Activated T-cell treated with anti-CD3 and anti-CD28 coated beads for 48 hours (primary cell): Measurements from ENCODE around the gene FAM107B.

Source experiments
- DNase-seq: peaks from one replicate; pipeline ENCODE4 v3.0.0-alpha.2; 2020; ENCODE audit warnings: low read depth

FAM107B gene

DNA sequence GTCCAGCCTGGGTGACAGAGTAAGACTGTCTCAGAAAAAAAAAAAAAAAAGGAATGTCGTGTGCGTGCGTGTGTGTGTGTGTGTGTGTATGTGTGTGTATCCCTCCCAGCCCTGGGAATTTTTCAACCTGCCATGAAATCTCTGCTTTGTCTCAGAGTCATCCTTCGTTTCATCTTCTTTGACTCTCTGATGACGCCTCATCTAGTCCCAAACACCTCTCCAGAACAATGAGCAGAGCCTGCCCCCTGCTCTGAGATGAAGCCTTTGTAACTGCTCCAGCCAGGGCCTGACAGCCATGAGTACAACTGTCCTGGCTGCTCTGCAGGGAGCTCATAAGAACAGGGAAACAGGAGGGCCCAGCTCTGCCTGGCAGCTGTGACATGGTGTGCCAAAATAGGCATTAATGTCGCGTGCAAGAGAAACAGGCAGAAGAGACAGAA is 149.5 kb downstream of the FAM107B start:
- DNase-seq = no peak

DNA sequence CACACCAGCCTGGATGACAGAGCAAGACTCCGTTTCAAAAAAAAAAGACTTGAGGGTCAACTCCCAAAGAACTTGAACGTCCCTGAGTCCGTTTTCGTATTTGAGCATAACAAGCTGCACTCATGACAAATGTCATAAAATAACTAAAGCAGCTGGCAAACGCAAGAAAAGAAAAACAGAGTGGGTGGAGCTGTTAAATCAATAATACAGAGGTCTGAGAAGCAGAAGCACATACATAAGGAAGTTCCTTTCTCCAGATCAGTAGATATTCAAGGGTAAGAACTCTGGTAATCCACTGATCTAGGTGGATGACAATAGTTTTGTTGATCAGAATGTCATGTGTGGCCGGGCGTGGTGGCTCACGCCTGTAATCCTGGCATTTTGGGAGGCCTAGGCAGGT is 150.1 kb downstream of the FAM107B start:
- DNase-seq = no peak

GRCh38 chr10:14623931-14624330 is 150.8 kb downstream of the FAM107B start:
- no peak for DNase-seq

GRCh38 chr10:14621037-14621436 is 153.7 kb downstream of the FAM107B start:
- DNase-seq = no peak

DNA sequence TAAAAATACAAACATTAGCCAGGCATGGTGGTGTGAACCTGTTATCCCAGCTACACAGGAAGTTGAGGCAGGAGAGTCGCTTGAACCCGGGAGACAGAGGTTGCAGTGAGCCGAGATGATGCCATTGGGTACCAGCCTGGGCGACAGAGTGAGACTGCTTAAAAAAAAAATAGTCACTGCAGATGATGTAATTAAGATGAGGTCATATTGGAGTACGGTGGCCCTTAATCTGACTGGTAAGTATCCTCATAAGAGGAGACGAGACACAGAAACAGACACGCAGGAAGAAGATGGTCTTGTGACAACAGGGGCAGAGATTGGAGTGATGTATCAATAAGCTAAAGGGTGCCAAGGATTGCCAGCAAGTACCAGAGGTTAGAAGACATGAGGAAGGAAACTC is 156.0 kb downstream of the FAM107B start:
- DNase-seq = no peak

GRCh38 chr10:14617852-14618251 is 156.8 kb downstream of the FAM107B start:
- no peak for DNase-seq

DNA sequence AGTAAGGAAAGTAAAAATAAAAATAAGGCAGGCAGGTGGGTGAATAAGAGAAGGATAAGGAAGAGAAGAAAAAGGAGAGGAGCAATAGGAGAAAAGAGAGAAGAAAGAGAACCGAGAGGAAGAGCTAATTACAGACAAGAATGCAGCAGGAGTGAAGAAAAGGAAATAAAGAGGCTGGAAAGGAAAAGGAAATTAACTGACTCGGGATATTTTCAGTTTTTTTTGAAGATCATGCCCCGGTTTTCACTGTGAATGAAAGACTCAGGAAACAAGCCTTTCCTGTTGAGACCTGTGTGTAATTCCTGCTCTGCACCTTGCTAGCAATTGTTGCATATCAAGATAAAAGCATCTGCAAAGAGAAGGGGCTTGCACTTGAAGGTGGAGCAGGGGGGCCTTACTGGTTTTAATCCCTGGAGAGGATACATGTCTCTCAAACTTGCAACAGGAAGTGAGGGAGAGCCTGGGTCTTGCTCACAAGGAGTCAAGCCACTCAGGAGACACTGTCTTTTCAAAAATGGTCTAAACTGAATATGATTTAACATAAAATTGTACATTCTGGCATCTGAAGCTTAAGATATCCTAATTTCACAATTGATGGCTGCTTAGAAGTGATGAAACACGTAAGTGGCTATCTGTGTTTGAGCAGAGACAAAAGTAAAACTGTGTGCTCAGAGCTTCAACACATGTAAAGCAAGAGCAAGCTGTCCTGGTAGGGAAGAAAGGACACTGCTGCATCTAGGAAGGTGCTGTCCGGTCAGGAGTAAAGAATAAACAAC is 157.6 kb downstream of the FAM107B start:
- DNase-seq = no peak

- DNase-seq = no peak
Measured at GRCh38 chr10:14616465-14616864, 158.2 kb downstream of the FAM107B start.

GRCh38 chr10:14613588-14613920 is 161.1 kb downstream of the FAM107B start:
- no peak for DNase-seq

GRCh38 chr10:14612873-14613587 is 161.7 kb downstream of the FAM107B start:
- no peak for DNase-seq

DNA sequence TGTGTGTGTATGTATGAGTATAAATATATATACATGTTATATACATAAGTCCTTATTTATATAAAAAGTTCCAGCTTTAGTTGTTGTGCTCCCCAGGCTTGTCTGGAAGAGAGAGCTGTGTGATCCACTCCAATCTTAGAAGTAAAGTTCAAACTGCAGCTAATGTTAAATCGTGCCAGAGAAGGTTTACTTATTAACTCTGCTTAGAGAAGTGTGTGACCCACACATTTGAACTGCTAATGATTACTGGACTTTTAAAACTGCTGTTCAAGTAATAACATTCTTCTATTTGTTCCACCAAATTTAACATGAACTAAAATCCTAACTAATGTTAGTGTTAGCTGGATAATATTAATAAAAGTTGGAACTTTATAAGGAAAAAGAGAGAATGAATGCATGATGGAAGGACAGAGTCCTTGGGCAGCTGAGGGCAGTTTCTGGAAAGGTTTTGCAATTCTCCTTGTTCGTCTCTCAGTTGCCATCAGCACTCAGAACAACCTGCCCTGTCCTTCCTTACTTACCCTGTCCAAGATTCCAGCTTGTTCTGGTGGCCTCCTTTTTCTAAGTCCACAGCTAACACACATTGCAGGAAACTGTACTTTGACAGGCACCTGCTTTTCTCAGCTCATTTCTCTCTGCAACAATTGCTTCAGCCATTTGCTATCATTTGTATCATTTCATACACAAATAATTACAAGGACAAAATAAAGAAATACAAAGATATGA is 162.6 kb downstream of the FAM107B start:
- no peak for DNase-seq

GRCh38 chr10:14609178-14609577 is 165.5 kb downstream of the FAM107B start:
- DNase-seq = no peak

DNA sequence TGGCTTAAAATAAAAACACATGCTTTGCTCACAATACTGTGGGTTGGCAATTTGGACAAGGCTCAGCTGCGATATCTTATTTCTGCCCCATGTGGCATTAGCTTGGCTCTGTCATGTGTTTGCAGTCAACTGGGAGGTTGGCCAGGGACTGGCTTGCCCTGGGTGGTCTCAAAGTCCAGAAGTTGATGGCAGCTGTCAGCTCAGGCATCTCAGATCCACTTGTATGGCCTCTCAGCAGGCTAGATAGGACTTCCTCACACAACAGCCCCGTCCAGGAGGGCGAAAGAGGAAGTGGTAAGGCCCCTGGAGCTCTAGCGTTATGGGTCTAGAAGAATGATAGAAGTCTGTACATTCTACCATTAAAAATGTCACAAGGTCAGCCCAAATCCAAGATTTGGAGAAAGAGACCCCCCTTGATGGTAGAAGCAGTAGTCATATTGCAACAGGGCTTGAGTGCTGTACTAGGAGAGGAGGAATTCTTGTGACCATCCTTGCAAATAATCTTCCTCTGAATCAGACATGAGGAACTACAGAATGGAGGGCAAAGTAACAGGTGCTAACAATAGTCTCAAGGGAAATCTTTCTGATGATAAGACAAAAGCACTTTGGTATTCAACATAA is 166.2 kb downstream of the FAM107B start:
- DNase-seq = no peak

DNA sequence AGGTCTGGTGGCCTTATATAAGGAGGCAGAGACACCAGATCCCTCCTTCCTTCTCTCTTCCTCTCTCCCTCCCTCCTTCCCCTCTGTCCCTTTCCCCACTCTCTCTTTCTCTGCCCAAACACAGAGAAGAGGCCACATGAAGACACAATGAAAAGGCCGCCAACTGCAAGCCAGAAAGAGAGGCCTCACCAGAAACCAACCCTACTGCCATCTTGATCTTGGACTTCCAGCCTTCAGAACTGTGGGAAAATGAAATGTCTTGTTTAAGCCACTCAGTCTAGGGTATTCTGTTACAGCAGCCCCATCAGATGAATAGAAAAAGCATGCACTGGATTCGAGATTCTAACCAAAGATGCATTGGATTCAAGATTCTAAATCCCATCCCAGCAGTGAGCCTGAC is 168.1 kb downstream of the FAM107B start:
- no peak for DNase-seq

DNA sequence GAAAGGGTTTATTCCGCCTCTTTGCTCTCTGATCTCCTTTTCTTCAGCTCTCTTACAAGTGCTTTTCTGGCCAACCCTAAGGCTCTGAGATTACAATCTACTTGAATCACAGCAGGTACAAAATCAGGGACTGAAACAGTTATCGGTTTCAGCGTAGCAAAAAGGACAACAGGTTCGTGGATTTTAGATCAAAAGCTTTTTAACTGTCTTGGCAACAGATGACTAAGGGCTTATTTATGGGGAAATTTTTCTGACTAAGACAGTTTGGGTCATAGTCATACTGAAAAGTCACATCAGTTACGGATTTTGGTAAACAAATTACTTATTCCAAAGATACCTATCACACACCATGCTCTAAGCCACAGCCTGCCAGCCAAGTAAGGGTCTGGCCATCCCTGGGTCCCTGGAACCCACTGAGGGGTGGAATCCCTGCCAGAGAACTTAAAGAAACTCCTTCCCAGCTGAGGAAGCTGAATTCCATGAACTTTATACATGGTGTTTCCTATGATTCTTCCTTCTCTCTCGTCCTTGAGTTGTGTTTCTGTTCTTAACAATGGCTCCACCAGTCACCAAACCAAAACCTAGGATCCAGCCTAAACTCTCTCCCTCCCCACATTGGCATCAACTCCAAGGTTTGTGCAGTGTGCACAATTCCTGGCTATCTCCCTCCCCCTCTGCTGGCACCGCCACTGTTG is 169.3 kb downstream of the FAM107B start:
- no peak for DNase-seq

- peak; percentile 63 for DNase-seq
Measured at GRCh38 chr10:14604181-14605142, 170.2 kb downstream of the FAM107B start.

DNA sequence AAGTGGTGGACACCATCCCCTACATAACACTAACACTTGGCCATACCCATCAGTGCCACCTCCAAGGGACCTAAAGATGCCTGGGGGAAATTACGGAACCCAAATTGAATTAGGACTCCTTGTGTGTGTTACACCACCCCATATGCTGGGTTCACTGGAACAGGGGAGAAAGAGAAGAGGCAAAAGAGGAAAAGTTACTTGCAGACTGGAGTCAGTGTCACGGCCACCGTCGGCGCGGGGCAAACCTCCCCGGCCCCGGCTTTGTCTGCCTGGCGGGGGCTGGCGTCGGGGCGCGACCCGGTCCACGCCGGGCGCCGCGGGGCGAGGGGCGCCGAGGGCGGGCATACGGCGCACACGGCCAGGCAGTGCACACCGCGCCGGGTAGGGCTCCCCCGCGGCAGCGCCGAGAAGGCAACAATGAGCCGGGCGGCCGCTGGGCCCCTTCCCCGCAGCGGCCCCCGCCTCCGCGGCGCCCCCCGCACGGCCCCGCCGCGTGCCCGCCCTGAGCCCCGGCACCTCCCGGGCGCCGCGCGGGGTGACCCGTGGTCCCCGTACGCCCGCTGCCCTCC is 171.1 kb downstream of the FAM107B start:
- DNase-seq = no peak

DNA sequence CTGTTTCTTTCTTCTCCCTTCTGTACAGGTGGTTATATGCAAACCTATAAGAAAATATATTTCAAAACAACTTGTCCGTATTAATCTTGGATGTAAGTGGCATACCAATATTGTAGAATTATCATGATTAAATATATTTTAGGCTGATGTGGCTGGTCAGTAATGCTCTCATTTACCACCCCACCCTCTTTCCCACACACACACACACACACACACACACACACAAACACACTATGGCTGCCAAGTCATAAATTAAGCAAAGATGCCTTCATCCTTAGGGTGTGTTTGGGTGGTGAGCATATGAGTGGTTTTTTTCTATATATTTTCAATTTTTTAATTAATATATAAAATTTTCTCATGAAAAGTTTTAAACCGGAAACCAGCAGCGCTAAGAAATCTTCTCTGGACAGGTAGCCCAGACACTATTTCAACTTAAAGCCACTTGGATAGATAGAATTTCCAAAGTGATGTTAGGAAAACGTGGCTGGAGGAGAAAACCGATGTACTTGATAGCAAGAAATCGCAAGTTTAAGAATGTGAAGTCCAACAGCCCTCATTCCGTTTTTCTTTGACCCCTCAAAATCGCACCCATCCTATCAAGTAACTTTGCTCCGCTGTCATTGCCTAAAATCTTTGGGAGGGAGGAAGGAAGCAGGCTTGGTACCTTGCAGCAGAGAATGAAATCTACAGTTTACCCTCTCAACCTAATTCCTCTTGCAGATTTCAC is 171.7 kb downstream of the FAM107B start:
- no peak for DNase-seq

- DNase-seq = no peak
Measured at GRCh38 chr10:14601872-14602725, 172.6 kb downstream of the FAM107B start.
